ENCODE measurements around the gene STK32C.

STK32C gene

DNA sequence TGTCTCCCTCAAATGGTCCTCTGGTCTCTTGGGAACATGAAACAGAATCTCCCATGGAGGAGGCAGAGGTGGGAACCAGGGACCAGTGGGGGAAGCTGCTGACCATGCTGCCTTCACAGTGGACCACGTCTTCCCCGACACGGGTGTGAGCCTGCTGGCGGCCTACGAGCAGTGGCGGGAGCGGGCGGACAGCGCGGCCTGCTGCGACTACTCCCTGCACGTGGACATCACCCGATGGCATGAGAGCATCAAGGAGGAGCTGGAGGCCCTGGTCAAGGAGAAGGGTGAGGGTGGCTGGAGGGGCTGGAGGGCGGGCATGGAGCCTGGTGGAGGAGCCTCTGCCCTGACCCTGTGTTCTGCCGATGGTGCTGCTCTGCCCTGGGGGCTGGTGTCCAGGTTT, 113.0 kb downstream of the STK32C start:
- no peak for DNase-seq

DNA sequence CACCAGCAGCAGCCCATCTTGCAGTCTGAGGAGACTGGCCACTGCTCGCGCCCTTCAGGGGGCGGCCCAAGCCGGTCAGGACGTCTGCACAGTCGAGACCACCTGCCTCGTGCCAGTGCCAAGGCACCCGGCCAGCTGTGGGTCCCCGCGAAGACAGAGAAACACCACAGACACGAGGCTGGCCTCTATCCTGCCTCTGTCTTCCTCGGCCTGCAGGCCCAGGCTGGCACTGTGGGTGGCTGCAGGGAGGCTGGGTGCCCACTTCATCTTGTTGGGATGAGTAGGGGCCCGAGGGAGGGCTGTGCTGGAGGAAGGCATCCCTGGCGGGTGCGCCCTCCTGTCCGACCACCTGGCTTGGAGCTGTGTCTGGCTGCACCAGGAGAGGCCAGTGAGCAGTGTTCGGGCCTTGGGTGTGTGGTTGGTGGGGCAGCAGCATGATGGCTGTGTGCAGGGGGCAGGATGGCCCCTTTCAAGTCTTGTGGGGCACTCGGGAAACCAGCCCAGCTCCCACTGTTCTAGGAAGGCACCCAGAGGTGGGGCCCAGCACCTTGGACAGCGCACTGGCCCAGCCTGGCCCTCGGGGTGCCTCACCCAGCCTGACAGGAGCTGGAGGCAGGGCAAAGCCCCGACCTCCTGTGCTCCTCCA, 113.7 kb downstream of the STK32C start:
- DNase-seq, result no peak

DNA sequence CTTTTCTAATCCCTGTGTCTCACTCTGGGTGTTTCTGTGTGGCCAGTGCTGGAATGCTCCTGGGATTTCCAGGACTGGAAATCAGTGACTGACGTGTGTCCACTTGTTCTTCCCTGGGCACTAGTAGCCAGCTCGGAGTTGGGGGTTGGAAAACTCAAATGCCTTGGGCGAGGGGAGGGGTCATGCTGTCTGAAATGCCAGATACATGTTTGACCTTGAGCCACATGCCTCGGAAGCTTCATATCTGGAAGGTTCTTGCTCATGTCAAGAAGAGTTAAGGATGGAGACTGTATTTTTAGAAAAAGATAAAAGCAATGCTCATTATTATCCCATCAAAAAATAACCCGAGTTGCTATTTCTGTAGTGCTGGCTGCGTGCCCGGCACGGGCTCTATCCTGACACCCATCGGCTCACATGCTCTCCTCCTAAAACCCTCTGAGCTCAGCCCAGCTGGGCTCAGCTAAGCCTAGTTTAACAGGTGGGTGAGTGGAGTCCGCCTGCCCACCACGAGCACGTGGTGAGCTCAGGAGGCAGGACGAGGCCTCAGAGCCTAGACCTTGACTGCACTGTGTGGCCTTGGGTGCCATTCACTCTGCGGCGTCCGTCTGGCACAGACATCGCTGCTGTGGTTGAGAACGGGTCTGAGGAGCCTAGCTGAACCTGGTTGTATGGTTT, 114.6 kb downstream of the STK32C start:
- no peak for DNase-seq

DNA sequence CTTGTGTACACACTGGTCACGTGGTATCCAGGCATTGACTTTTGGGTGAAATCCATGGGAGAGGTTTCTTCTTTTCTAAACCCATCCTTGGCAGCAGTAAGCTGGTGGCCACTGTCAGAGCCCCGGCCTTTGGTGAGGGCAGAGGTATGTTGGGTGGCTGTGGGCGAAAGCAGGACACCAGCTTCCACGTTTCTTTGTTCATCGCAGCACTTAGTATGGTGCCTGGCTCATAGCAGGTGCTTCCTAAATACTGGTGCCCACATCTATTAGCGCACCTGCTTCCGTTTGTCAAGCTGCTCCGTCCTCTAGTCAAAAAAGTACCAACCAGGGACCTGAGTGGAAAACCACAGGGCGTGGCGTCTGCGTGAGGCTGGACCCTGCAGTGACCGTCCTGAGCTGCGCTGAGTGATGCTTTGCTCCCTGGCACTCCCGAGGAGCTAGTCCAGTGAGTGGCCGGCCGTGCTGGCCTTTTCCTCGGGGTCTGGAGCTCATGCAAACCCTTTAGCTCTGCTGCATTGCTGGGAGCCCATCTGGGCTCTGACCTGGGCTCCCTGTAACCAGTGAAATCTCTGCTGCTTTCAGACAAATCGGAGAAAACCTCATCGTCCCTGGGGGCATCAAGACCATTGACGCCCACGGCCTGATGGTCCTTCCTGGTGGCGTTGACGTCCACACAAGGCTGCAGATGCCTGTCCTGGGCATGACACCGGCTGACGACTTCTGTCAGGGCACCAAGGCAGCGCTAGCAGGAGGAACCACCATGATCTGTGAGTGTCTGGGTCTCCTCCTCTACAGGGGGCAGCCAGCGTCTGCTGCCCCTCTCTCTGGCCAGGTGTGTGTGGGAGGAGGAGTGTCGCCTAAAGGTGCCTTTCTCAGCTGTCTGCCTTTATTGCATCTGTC, 115.4 kb downstream of the STK32C start:
- no peak for DNase-seq

DNA sequence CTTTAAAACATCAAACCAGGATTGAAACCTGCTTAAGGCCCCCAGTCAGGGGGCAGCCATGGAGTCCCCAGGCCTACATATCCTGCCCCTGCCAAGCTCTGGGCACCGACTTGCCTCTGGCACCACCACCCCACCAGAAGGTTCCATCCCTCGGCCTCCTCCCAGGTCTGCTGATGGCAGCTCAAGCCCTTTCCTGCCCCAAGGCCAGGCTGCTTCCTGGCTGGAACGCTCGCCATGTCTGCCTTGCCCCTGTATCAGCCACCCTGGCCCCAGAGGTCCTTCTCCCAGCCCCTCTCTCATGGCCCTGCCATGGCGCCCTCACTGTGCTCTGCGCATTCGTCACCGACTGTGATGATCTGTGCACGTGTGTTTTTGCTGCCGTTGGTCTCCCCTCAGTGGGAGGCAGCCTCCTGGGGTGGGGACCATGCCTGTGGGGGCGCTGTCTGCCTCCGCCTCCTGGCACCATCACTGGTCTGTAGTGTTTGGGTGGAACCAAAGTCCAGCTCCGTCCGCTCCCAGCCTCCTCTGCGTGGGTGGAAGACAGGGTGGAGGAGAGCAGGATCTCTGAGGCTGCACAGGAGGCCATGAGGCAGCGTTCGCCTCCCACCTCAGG, 117.8 kb downstream of the STK32C start:
- no peak for DNase-seq

DNA sequence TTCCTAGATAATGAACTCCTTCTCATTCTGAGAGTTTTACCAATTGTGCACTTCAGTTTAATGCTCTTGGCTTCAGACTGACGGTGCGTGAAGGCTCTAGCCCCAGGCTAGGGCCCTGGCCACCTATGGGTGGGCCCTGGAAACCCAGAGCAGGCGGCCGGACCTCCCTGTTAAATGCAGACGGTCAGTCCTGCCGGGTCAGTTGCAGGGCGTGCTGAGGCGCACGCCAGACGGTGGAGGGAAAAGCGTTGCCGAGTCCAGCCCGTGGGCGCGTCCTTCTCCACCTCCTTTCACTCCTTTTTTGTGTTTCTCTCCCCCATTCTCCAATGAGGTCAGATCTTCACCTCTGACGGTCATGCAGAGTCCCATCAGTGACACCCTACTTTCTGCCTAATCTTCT, 118.7 kb downstream of the STK32C start:
- DNase-seq, result no peak

DNA sequence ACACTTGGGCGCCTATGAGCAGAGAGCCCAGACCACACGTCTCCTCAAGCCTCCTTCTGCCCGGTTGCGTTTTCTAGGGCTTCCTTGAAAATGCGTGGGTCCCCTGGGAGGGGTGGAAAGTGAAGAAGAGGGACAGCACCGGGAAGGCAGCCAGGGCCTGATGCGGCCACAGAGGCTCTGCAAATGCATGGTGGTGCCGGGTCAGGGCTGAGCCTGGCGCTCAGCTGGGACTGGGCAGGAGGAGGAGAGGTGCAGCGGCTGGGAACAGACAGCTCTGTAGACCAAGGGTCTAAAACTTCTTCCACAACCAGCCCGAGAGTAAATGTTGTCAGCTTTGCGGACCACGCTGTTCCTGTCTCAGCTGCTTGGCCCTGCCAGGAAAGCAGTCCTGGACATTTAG, 119.4 kb downstream of the STK32C start:
- no peak for DNase-seq

DNA sequence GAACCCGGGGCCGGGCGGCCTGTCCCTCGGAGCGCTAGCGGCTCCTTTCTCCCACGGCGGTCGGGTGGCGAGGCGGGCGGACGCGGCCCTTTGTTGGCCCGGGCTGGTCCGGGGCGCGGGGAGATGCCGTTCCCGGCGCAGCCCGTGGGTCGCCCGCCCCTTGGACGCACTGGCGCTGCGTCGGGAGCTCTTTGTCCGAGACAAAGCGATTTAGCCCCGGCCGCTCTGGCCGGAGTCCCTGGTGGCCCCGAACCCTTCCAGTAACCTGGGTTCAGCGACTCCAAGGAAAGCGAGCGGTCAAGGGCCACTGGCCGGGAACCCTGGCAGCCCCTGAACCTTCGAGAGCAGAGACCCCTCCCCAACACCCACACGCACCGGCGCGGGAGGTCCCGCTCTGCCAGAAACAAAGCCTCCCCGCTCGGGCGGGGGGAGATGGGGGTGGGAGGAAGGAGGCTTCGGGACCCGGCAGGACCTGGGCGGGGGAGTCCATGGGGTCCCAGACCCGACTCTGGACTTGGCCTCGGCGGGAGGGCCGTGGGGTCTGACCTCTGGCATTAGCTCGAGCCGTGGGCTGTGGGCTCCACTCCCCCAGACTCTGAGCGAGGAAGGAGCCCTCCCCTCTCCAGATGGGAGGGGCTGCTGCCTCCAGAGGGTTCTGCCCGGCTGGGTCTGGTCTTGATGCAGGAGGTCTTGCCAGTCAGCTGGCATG, 120.2 kb downstream of the STK32C start:
- DNase-seq, result no peak

DNA sequence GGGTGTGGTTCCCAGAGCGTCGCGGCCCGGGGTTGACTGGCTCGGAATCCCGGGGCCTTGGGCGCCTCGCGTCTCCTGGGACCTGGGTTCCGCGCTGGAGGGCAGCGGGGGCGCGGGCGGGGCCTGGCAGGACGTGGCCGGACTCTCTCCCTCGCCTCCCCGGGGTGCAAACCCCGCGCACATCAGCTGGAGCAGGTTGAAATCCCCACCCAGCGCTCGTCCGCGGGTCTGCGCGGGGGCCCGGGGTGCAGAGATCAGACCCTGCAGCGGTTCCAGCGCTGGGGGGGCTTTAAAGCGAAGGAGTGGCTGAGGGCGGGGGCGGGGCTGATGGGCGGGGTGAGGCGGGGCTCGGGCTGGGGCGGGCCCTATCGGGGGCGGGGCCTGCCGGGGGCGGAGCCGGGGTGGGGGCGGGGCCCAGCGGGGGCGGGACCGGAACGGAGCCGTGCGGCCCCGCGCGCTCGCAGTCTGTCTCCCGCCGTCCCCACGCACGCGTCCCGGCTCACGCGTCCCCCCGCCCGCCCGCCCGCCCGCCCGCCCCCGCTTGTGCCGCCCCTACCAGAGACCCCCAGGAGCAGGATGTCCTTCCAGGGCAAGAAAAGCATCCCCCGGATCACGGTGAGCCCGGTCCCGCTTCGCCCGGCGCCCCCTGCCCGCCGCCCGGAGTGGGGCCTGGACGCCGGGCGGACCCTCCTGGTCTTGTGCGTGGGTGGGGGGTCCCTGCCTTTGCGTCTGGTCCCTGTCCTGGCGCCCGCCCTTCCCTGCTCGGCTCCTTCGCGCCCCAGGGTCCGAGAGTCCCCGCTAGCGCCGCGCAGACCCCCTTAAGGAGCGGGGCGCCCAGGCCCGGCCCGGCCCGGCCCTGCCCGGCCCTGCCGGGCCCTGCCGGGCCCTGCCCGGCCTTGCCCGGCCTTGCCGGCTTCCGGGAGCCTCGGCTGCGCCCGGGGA, 121.0 kb downstream of the STK32C start, which contains the start of gene DPYSL4:
TSS of gene DPYSL4 (plus strand) at position 461 of the 942 bp plus-strand sequence. CDS start at position 577, 116 bp downstream.
- DNase-seq, result no peak

DNA sequence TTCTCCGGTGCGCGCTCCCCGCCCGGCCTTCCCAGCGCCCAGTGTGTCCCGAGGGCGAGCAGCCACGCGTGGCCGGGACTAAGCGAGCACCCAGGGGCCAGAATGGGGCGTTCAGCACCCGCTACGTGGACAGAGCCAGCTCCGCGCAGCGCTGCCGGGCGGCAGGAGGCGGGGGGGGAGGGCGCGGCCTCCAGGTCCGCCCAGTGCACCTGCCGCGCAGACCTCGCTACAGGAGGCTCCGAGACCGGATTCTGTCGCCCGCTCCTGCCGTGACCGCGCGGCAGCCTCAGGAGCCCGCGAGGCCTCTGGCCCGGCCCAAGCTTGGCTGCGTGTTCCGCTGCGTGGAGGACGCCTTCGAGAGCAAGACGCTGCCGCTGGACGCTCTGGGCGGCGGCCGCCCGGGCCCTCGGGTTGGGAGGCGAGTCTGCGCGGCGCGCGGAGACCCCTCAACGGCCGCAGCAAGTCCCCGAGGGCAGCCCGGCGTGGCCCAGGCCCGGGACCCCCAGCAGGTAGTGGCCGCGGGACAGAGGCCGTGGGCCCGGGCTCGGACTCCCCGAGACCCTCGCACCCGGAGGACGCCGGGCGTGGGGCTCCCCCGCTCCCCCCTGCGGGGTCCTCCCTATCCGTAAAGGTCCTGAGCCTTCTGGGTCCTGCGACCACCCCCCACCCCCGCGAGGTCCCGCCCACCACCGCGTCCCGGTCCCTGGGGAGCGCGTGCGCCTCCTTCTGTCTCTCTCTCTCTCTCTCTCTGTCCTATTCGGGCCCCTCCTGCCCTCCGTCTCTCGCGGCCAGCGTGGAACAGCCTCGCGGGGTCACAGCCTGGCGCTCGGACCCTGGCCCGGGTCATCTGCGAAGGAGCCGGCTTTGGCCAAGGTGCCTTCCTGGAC, 121.9 kb downstream of the STK32C start:
- DNase-seq, result no peak

DNA sequence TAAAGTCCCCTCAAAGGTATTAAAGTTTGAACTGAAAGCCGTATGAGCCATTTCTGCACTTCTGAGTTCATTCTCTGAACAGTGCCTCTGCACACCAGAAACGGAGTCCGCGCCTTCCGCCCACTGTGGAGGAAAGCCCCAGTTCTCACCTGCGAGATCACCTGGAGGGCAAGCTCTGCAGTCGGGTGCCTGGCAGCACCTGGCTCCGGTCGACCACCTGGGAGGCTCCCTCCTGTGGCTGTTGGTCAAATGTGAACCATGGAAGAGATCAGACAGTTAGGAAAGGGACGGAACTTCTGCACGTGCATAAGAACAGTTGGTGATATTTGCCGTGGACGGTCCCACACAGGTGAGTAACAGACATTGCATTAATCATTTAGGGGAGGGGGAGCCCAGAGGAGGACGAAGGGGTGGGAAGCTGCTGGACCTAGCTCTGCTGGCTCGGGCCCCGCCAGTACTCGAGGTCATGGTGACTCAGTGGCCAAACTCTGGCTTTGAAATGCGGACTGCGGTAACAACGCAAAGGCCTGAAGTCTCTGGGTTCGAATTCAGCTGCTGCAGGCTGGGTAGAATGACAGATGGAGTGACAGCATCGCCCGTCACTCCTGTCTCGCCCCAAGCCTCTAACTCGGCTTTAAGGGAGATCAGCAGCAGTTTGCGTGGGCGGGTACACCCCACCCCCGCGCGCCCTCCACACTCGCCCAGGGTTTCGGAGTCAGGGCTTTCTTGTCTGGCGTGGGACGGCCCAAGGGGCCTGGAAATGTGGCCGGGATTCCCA, 122.7 kb downstream of the STK32C start:
- no peak for DNase-seq

DNA sequence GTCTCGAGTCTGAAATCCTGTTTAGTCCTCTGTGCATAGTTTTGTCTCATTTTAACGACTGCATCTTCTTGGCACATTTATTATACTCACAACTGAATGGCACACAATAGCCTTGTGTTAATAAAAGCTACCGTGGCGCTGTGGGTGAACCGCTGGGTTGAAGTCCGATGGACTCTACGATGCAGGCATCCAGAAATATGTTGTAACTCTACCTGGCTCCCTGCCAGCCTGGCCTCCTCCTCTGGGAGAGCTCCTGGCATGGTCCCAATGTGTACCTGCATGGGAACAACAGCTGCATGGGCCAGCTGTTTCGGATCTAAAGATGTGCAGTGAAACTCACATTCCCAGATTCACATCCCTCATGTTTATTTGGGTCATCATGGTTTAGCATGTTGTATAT, 124.7 kb downstream of the STK32C start:
- no peak for DNase-seq

DNA sequence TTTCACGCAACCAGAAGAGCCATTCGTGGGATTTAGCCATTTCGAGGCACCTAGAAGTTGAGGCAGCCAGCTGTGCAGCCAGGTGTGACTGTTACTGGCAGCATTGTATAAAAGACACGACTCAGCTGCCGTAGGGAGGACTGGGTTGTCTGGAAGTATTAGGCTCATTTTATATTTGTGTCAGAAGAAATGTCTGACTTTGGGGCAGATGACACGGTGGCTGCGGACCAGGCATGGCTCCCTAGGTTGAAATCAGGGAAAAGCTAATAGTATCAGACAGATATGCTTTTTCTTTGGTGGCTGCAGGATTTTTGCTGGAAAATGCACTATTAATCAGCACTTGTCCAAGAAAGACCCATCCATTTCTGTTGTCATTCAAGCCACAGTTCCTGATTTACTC, 125.2 kb downstream of the STK32C start:
- DNase-seq, result no peak

DNA sequence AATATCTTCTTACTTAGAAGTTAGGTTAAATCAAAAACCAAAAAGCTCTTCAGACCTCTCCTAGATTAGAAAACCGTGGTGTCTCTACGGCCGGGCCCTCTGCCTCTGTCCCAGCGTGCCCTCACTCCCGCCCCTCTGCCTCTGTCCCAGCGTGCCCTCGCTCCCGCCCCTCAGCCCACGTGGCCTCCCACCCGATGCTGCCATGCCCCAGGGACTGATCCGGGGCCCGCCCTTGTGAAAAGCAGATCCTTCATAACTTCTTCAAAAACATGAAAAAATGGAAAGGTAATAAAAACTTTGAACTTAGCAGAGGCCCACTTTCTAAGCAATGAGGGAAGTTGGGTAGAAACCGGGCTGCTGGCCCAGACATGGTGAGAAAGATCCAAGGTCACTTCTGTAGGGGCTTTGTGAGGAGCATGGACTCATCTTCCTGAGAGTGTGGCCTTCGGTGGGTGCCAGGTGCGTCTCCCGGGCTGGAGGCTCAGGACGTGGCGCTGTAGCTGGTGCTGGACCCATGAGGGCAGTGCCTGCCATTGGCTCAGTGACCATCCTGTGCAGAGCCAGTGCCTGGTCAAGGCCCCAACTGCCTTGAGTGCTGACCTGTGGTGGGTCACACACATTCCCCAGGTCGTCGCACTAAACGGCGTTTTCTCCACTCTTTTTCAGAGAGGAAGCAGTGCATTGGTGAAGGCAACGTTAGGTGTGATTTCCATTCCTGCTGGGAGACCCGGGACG, 125.9 kb downstream of the STK32C start:
- no peak for DNase-seq

DNA sequence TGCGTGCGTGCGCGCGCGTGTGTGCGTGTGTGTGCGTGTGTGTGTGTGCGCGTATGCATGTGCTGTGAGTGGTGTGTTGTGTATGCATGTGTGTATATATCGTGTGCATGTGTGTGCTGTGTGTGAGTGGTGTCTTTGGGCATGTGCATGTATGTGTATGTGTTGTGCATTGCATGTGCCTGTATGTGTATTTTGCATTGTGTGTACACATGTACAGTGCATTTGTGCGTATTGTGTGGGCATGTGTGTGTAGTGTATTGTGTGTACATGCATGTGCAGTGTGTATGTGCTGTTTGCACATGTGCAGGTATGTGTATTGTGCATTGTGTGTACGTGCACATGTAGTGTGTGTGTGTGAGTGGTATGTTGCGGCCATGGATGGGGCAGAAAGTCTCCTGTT, 127.0 kb downstream of the STK32C start:
- DNase-seq, result no peak

DNA sequence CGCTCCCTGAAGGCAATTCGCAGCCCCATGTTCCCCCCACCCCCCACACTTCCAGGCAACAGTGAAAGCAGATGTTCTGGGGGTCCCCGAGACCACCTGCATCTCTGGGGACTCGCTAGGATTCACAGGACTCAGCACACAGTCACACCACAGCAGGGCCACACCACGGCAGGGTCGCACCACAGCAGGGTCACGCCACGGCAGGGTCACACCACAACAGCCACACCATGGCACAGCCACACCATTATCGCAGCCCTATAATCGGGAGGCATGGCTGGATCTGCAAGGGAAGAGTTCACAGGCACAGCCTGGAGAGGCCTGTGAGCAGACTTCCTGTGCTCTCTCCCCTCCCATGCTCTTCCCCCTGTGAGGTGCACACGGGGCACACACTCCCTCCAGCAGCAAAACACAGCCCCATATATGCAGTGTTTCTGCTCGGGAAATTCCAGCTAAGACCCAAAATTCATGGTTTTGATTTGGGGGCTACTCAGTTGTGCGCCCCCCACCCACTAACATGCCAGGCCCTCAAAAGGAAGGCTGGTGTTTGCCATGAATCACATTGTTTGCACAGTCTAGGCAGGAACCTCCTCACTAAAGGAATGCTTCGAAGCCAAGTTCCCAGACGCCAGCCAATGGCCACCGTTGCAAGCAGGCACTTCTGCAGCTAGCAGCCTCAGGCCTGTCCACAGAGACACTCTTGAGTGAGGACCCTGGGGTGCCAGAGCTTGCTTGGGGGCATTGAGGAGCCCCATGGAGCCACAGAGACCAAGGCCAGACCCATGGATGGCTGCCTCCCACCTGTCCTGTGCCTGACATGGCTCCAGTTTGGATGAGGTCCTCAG, 128.0 kb downstream of the STK32C start:
- DNase-seq, result no peak

DNA sequence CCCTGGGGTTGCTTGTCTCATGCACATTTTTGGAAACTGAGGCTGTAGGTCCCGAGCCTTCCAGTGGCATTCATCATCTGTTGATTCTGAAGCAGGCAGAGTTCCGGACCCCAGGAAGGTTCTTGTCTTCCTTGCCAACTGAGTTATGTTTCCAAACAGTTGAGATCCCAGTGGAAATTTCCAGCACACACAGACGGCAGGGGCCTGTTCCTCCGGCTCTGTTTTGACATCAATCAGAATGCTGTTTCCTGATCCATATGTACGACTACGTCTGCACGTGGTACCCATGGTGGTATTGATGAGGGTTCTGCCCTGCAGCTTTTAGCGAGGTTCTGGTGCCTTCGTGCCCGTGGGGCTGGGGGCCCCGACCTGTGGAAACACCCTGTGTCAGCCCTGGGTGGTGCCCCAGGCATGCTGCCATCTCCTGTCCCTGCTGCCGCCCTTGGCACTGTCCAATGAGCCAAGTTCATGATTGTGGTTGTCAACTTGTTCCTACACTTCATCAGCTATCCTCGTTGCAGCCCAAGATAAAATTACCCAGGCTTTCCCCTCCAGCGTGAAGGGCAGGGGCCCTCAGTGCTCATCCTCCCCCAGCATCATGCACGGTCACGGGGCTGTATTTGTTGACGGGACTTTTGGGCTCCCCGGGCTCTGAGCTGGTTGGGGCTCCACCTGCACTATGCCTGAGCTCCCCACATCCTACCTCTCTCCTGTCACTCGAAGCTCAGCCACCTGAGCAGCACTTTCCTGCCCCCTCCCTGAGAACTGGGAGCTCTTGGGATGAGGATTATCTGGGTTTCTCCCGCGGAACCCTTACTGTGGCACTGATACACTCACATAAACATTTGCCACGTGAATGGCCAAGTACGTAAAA, 128.8 kb downstream of the STK32C start:
- no peak for DNase-seq
